HG02678 (cell line): ENCODE results near the gene GAS5.
A peak's percentile ranks its signal among the peaks of the same experiment; 100 is the strongest.

Source experiments
- ATAC-seq: cut with Tn5 transposase; IDR thresholded peaks from one replicate; pipeline ENCODE4 v1.9.1; 2021; ENCODE audit warnings: mild to moderate bottlenecking, moderate library complexity; ENCODE audit not compliant: unreplicated experiment

GAS5 gene

DNA sequence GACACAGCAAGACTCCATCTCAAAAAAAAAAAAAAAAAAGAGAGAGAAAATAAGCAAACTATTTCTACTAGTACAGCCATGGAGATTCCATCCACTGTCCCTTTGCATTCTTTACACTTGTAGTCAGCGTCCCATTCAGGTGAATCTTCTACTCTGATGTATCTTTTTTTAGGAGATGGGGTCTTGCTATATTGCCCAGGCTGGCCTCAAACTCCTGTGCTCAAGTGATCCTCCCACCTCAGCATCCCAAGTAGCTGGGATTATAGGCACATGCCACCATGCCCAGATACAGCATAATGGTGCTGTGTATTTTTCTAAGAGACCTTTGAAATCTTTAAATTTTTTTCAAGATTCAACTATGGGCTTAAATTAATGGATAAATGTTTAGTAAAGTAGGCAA, 35.0 kb downstream of the GAS5 start:
- ATAC-seq = no peak

DNA sequence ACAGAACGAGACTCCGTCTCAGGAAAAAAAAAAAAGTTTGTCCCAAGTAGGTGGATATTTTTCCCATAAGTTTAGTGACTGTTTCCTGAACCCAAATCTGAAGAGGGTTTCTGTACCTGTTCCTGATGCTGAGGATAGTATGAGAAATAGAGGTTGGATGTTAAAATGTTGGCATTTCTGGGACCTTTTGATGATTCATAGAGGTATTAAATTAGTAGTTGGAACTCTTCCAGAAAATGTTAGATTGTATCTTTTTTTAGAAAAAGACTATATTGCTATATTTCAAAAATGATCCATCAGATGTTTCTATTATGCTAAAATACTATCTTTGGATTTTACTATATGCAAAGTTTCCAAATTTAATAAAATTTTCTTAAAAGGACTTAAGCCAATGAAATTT, 40.2 kb downstream of the GAS5 start:
- no peak for ATAC-seq

DNA sequence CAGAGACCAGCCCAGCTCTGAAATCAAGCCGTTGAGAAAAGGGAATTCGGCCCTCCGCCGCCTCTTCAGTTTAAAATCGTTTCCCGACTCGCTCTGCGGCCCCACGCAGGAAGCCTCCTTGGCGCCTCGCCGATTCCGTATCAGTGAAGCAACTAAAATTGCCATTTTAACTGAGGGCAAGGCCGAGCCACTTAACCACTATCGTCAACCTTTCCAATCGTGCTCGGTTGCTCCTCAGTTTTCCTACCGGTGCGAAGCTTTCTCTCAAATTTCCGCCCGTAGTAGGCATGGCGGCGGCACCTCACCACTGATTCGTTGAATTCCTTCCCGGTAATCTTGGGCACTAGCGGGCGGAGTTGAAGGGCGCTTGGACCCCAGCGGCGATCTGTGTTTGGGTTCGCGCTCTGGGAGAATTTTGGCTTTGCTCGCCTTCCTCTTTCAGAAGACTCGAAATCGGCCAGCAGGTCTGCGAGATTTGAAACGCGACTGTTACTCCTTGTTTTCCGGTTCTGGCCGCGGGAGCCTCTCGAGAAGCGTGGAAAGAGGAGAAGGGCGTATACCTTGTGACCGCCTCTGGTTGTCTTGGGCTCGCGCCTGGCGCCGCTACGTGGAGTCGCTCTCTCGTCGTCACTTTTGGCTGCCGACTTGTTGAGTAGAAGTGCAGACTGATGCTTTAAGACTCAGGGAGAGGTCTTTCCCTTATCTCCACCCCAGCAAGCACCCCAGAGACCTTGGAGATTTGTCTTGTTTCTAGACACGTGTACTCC, 43.3 kb downstream of the GAS5 start, which contains the start of the genes CENPL and DARS2:
TSS of gene CENPL (minus strand) at position 569 of the 767 bp plus-strand sequence. CDS start 13,584 bp downstream, outside the sequence.
TSS of gene DARS2 (plus strand) at position 359 of the 767 bp plus-strand sequence. CDS start 557 bp downstream, outside the sequence.
- peak; percentile 84 for ATAC-seq

- ATAC-seq = peak; percentile 42
Measured at GRCh38 chr1:173823781-173824314, 43.9 kb downstream of the GAS5 start.

- no peak for ATAC-seq
Measured at GRCh38 chr1:173821680-173822079, 46.1 kb downstream of the GAS5 start.

DNA sequence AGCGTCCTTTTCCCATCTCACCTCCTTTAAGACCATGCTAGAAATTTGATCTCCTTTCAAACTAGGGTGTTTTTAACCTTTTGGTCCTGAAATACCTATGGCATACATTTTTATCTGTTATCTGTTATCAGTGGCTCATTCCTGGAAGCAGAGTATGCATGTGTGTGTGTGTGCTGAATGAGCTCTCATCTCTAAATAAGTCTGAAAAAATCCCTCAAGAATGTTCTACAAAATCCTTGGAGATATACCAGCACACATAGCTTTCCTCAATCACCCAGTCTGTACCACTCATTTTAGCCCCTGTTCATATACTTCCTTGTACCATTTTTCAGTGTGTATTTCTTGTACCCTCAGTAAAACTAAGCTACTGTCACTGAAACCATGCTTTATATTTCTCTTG, 49.3 kb downstream of the GAS5 start:
- no peak for ATAC-seq
